Chondrocyte (in vitro differentiated cells): Measurements from ENCODE around the gene PCNX1. TPM values are rescaled to one million over a fixed set of nuclear protein-coding genes. Genes with fewer than 3 reads are reported as not detected.

ENCODE experiments used
- DNase-seq: peaks from one replicate; pipeline ENCODE4 v3.0.0; 2021; ENCODE audit warnings: mixed read lengths, low spot score
- H3K27ac Mint-ChIP-seq: one replicate; pipeline ENCODE4 v1.8.0; 2021; ENCODE audit warnings: mild to moderate bottlenecking, moderate library complexity, mixed read lengths; ENCODE audit not compliant: unreplicated experiment
- H3K27me3 Mint-ChIP-seq: 2 replicates; pipeline ENCODE4 v1.8.0; 2021; ENCODE audit warnings: low read depth, mixed read lengths
- H3K36me3 Mint-ChIP-seq: 2 replicates; pipeline ENCODE4 v1.8.0; 2021; ENCODE audit warnings: low read depth, mixed read lengths
- H3K4me1 Mint-ChIP-seq: 2 replicates; pipeline ENCODE4 v1.8.0; 2021; ENCODE audit warnings: low read depth, mild to moderate bottlenecking, mixed read lengths
- H3K4me3 Mint-ChIP-seq: one replicate; pipeline ENCODE4 v1.8.0; 2021; ENCODE audit warnings: mild to moderate bottlenecking, moderate library complexity, mixed read lengths; ENCODE audit not compliant: unreplicated experiment
- H3K9me3 Mint-ChIP-seq: 2 replicates; pipeline ENCODE4 v1.8.0; 2021; ENCODE audit warnings: low read depth, mixed read lengths
- total RNA-seq: library from RNA; stranded (reverse); gene quantifications from 3 replicates; pipeline ENCODE4 v1.2.1, GENCODE V29; 2021
- TF ChIP-seq, protein P1 (sequence below): fragments of 200-600 bp; sonication (generic); IDR thresholded peaks from 2 replicates; pipeline ENCODE4 v1.5.0; 2021; ENCODE audit warnings: antibody characterized with exemption, mild to moderate bottlenecking, moderate library complexity

PCNX1 gene
- total RNA-seq, 1 donor from 2014 or later = 54.3 TPM

DNA sequence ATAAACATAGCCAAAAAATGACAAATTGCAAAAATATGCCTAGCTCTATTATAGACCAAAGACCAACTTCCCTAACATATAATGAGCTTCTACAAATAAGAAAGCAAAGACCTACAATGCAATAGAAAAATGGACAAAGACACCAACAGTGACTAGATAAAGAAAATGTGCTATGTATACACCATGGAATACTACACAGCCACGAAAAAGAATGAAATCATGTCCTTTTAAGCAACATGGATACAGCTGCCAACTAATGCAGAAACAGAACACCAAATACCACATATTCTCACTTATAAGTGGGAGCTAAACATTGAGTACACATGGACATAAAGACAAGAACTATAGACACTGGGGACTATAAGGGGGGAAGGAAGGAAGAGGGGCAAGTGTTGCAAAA, 10.9 kb upstream of the PCNX1 start:
- TF ChIP-seq, protein P1, sequence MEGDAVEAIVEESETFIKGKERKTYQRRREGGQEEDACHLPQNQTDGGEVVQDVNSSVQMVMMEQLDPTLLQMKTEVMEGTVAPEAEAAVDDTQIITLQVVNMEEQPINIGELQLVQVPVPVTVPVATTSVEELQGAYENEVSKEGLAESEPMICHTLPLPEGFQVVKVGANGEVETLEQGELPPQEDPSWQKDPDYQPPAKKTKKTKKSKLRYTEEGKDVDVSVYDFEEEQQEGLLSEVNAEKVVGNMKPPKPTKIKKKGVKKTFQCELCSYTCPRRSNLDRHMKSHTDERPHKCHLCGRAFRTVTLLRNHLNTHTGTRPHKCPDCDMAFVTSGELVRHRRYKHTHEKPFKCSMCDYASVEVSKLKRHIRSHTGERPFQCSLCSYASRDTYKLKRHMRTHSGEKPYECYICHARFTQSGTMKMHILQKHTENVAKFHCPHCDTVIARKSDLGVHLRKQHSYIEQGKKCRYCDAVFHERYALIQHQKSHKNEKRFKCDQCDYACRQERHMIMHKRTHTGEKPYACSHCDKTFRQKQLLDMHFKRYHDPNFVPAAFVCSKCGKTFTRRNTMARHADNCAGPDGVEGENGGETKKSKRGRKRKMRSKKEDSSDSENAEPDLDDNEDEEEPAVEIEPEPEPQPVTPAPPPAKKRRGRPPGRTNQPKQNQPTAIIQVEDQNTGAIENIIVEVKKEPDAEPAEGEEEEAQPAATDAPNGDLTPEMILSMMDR = no peak
- peaks cover 8% of the 10 kb centered on the region for H3K9me3 Mint-ChIP-seq
- H3K27me3 Mint-ChIP-seq = no peaks in the 10 kb centered on the region
- peak overlapping the region; percentile 25 for H3K27ac Mint-ChIP-seq
- peaks cover 72% of the 10 kb centered on the region for H3K4me1 Mint-ChIP-seq
- no peak for DNase-seq
- no peak overlapping the region for H3K4me3 Mint-ChIP-seq
- no peaks in the 10 kb centered on the region for H3K36me3 Mint-ChIP-seq

DNA sequence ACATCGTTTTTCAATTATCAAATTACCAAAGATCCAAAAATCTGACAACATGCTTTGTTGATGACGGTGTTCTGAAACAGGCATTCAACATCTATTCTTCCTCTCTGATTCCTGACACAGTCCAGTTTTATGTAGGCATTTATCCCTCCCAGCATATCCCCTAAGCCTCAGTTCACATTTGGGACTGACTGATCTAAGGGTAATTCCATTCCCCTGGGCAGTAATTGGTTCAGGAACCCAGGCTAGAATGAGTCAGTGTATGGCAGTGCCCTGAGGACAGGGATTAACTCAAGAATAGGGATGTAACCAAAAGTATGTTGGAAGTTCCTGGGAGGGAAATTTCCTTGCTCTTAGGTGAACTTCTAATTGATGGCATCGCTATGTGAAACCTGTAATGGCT, 10.3 kb upstream of the PCNX1 start:
- H3K9me3 Mint-ChIP-seq = peaks cover 8% of the 10 kb centered on the region
- no peak overlapping the region for H3K4me3 Mint-ChIP-seq
- H3K4me1 Mint-ChIP-seq = peaks cover 71% of the 10 kb centered on the region
- H3K27me3 Mint-ChIP-seq = no peaks in the 10 kb centered on the region
- no peak for DNase-seq
- TF ChIP-seq, protein P1 = no peak
- no peaks in the 10 kb centered on the region for H3K36me3 Mint-ChIP-seq
- H3K27ac Mint-ChIP-seq = peak overlapping the region; percentile 94

GRCh38 chr14:70897464-70897863, 9.8 kb upstream of the PCNX1 start:
- Mint-ChIP-seq H3K9me3 (peaks cover 8% of the 10 kb centered on the region), H3K4me3 (no peak overlapping the region), H3K4me1 (peaks cover 74% of the 10 kb centered on the region), H3K27ac (peak overlapping the region; percentile 94), H3K27me3 (no peaks in the 10 kb centered on the region), H3K36me3 (no peaks in the 10 kb centered on the region)
- TF ChIP-seq, protein P1 = no peak
- no peak for DNase-seq

DNA sequence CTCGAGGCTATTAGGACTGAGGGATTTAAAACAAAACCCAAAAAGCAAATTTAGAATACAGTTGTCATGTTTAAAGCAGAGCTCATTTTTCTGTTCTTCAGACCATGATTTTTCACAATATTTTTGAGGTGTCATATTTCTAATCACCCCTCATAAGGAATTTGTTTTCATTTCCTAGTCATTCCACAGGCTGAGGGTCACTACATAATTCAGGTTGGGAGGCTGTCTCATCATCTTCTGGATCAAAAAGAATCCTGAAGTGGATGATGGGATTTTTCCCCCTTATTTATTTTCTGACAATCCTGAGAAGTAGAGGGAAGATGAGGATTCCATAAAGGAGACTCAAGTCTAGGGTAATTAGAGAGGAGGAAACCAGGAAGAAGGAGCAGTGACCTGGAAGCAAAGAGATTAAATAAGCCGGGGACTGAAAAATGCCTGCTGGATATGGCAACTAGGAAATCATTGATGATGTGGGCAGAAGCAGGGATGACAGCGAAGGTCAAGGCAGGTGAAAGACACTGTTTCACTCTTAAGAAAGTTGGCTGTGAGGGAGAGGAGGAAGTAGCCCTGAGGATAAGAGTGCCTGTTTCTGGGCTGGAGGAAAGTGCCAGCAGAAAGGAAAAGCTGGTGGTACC, 9.0 kb upstream of the PCNX1 start:
- H3K36me3 Mint-ChIP-seq = no peaks in the 10 kb centered on the region
- H3K9me3 Mint-ChIP-seq = peaks cover 8% of the 10 kb centered on the region
- H3K4me3 Mint-ChIP-seq = no peak overlapping the region
- H3K4me1 Mint-ChIP-seq = peaks cover 71% of the 10 kb centered on the region
- H3K27me3 Mint-ChIP-seq = no peaks in the 10 kb centered on the region
- DNase-seq = no peak
- TF ChIP-seq, protein P1 = no peak
- H3K27ac Mint-ChIP-seq = peak overlapping the region; percentile 94

GRCh38 chr14:70901269-70901668, 6.0 kb upstream of the PCNX1 start:
- Mint-ChIP-seq H3K27me3 (no peaks in the 10 kb centered on the region), H3K36me3 (no peaks in the 10 kb centered on the region), H3K9me3 (peaks cover 6% of the 10 kb centered on the region), H3K4me1 (peaks cover 49% of the 10 kb centered on the region), H3K4me3 (peak overlapping the region; percentile 1), H3K27ac (peak overlapping the region; percentile 97)
- TF ChIP-seq, protein P1 = no peak
- DNase-seq = no peak
